Lower lobe of right lung (tissue), 2 donors: ENCODE data around the gene FIBCD1. TPM values are rescaled to one million over a fixed set of nuclear protein-coding genes. Genes with fewer than 3 reads are reported as not detected.

Source experiments
- ATAC-seq, 2 donors: fragments of 200-7000 bp; cut with Tn5 transposase; one replicate each; pipeline ENCODE4 v1.9.1; 2020 to 2022; ENCODE audit warnings: mild to moderate bottlenecking in 2 of 2, moderate library complexity in 2 of 2
- DNase-seq: peaks from one replicate; pipeline ENCODE4 v3.0.0-alpha.2; 2020
- H3K27ac ChIP-seq: fragments of 200-600 bp; one replicate; pipeline ENCODE4 v1.8.0; 2022
- H3K27me3 ChIP-seq: fragments of 200-600 bp; one replicate; pipeline ENCODE4 v1.8.0; 2022; ENCODE audit warnings: low read depth
- H3K36me3 ChIP-seq: fragments of 200-600 bp; one replicate; pipeline ENCODE4 v1.8.0; 2022; ENCODE audit warnings: mild to moderate bottlenecking
- H3K4me1 ChIP-seq: fragments of 200-600 bp; one replicate; pipeline ENCODE4 v1.8.0; 2022
- H3K4me3 ChIP-seq: fragments of 200-600 bp; one replicate; pipeline ENCODE4 v1.8.0; 2022; ENCODE audit warnings: mild to moderate bottlenecking
- H3K9me3 ChIP-seq: fragments of 200-600 bp; one replicate; pipeline ENCODE4 v1.8.0; 2022
- CTCF ChIP-seq: fragments of 200-600 bp; IDR thresholded peaks from one replicate; pipeline ENCODE4 v1.8.0; 2022; ENCODE audit warnings: antibody characterized with exemption, mild to moderate bottlenecking
- intact Hi-C: fragments of 100-400 bp; cut with DNase I; formaldehyde crosslinking; loops from one replicate; pipeline ENCODE4 v1.11.0; 2022
- total RNA-seq: library from RNA; stranded (reverse); fragmentation: NEBNext Ultra II Directional; extraction: Animal tissue kit (Norgen Biotek cat#: 25700); gene quantifications from one replicate; pipeline ENCODE4 v1.2.1, GENCODE V29; 2021
- donor health status: DM: no; HTN: yes; CAD: no; lungs with severe emphysema.

FIBCD1 gene
- total RNA-seq, 1 donor from 2014 or later, result 1.3 TPM

DNA sequence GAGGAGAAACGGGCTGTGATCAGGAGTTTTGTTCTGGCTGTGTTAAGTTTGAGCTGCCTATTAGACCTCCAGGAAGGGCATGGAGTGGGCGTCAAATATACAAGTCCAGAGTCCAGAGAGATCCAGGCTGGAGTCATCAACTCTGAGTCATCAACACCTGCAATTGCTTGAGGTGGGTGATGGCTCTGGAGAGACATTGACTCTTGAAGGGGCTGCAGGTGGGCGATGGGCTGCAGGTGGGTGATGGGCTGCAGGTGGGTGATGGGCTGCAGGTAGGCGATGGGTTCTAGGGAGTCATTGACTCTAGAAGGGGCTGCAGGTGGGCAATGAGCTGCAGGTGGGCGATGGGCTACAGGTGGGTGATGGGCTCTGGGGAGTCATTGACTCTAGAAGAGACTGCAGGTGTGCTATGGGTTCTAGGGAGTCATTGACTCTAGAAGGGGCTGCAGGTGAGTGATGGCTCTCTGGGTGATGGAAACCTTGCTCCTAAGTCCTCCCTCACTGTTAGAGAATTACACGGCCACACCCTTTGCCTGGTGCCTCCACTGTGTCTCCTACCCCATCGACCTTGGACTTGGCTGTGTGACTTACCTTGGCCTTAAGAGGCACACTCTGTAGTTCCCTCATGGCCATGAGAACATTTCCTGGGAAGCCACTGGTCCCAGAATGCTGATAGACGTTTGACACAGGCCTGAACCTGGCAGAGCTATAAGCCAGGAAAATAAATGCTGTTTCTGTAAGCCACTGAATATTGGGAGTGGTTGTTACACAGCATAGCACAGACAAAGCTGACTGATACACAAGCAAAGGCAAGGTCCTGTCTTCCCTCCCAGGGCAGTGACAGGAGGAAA, 10.4 kb upstream of the FIBCD1 start:
- no peaks in the 10 kb centered on the region for H3K9me3 ChIP-seq
- H3K4me1 ChIP-seq, result no peaks in the 10 kb centered on the region
- DNase-seq, result no peak
- peaks cover 24% of the 10 kb centered on the region for H3K27me3 ChIP-seq
- no peak for TF ChIP-seq CTCF
- ATAC-seq, result no peak
- intact Hi-C loops, result no loop called here
- no peak overlapping the region for H3K27ac ChIP-seq
- H3K36me3 ChIP-seq, result no peaks in the 10 kb centered on the region
- H3K4me3 ChIP-seq, result no peak overlapping the region

- H3K9me3 ChIP-seq, result no peaks in the 10 kb centered on the region
- no peak for TF ChIP-seq CTCF
- H3K27ac ChIP-seq, result no peak overlapping the region
- H3K27me3 ChIP-seq, result peaks cover 18% of the 10 kb centered on the region
- ATAC-seq (no peak), DNase-seq (no peak)
- no peaks in the 10 kb centered on the region for H3K36me3 ChIP-seq
- intact Hi-C loops, result no loop called here
- no peak overlapping the region for H3K4me3 ChIP-seq
- no peaks in the 10 kb centered on the region for H3K4me1 ChIP-seq
Observed at GRCh38 chr9:130948266-130948665, 9.2 kb upstream of the FIBCD1 start.

- DNase-seq (no peak), ATAC-seq (no peak)
- Histone ChIP-seq H3K4me1 (no peaks in the 10 kb centered on the region), H3K9me3 (no peaks in the 10 kb centered on the region), H3K36me3 (no peaks in the 10 kb centered on the region), H3K4me3 (no peak overlapping the region), H3K27ac (no peak overlapping the region), H3K27me3 (peaks cover 18% of the 10 kb centered on the region)
- TF ChIP-seq CTCF, result no peak
- intact Hi-C loops, result no loop called here
Observed at GRCh38 chr9:130947618-130948140, 8.6 kb upstream of the FIBCD1 start.

- ATAC-seq (no peak), DNase-seq (no peak)
- intact Hi-C loops, result no loop called here
- Histone ChIP-seq H3K4me1 (no peaks in the 10 kb centered on the region), H3K4me3 (no peak overlapping the region), H3K27ac (no peak overlapping the region), H3K9me3 (no peaks in the 10 kb centered on the region), H3K27me3 (peaks cover 25% of the 10 kb centered on the region), H3K36me3 (no peaks in the 10 kb centered on the region)
- TF ChIP-seq CTCF, result no peak
Observed at GRCh38 chr9:130946766-130947617, 7.9 kb upstream of the FIBCD1 start.

DNA sequence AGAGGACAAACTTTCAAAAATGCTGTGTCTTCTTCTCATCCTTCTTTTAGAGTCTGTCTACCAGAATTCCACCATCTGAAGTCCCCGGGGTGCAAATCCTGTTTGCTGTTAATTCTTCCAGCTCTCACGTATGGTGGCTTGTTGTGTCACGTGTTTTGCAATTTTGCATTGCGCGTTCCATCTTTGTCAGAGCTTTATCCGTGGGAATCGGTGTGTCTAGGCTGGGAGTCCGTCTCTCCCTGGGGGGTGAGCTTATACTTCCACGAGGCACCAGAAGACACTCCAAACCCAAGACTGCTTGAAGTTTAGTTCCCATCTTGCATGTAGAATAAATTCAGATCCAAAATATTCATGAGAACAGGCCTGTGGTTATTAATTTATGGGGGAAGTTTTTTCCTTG, 6.1 kb upstream of the FIBCD1 start:
- no peaks in the 10 kb centered on the region for H3K36me3 ChIP-seq
- intact Hi-C loops, result no loop called here
- no peak for TF ChIP-seq CTCF
- H3K27me3 ChIP-seq, result peaks cover 43% of the 10 kb centered on the region
- H3K27ac ChIP-seq, result no peak overlapping the region
- no peak overlapping the region for H3K4me3 ChIP-seq
- no peaks in the 10 kb centered on the region for H3K9me3 ChIP-seq
- peaks cover 4% of the 10 kb centered on the region for H3K4me1 ChIP-seq
- no peak for DNase-seq
- no peak for ATAC-seq
